Lung microvascular endothelial cell (primary cell): ENCODE data around the gene SLC2A5. TPM values are rescaled to one million over a fixed set of nuclear protein-coding genes. Genes with fewer than 3 reads are reported as not detected.

Experiments used
- DNase-seq, 2 donors: peaks; one replicate each; pipeline versions ENCODE4 v3.0.0 to v3.0.0-alpha.2; 2010; ENCODE audit warnings: low read depth in 2 of 2
- total RNA-seq: library from RNA; depleted of rRNA; stranded (reverse); fragments of >200 nt; gene quantifications from 2 replicates; pipeline ENCODE4 v1.2.1, GENCODE V29; 2014

Gene SLC2A5
- total RNA-seq, 1 donor from 2014 or later = 0.20 TPM

GRCh38 chr1:9093091-9093490, 23.7 kb upstream of the SLC2A5 start:
- no peak for DNase-seq

- no peak for DNase-seq
These were observed 19.4 kb upstream of the SLC2A5 start for GRCh38 chr1:9088807-9089206.

GRCh38 chr1:9087411-9088125, 18.1 kb upstream of the SLC2A5 start:
- no peak for DNase-seq

GRCh38 chr1:9086796-9087195, 17.4 kb upstream of the SLC2A5 start:
- DNase-seq = no peak

GRCh38 chr1:9086045-9086444, 16.6 kb upstream of the SLC2A5 start:
- no peak for DNase-seq

- DNase-seq = no peak
These were observed 16.0 kb upstream of the SLC2A5 start for GRCh38 chr1:9085306-9085940.

GRCh38 chr1:9084906-9085305, 15.5 kb upstream of the SLC2A5 start:
- DNase-seq = no peak

- DNase-seq = no peak
These were observed 12.0 kb upstream of the SLC2A5 start for GRCh38 chr1:9081473-9081872.

- no peak for DNase-seq
These were observed 11.4 kb upstream of the SLC2A5 start for GRCh38 chr1:9080705-9081291.

GRCh38 chr1:9079988-9080704, 10.7 kb upstream of the SLC2A5 start:
- no peak for DNase-seq

GRCh38 chr1:9078752-9079500, 9.5 kb upstream of the SLC2A5 start:
- no peak for DNase-seq

GRCh38 chr1:9078015-9078751, 8.7 kb upstream of the SLC2A5 start:
- DNase-seq = peak in 1 of 2 donors; percentile 48

- peak; percentile 37 to 46 for DNase-seq
These were observed 5.6 kb upstream of the SLC2A5 start for GRCh38 chr1:9075022-9075421.

- no peak for DNase-seq
These were observed 3.7 kb upstream of the SLC2A5 start for GRCh38 chr1:9073143-9073542.

GRCh38 chr1:9071554-9072235, 2.3 kb upstream of the SLC2A5 start:
- DNase-seq = peak in 1 of 2 donors; percentile 35

GRCh38 chr1:9070486-9070885, 1.1 kb upstream of the SLC2A5 start:
- DNase-seq = no peak

- DNase-seq = no peak
These were observed 482 bp downstream of the SLC2A5 start for GRCh38 chr1:9068981-9069325.

- DNase-seq = peak in 1 of 2 donors; percentile 88
These were observed 2.3 kb downstream of the SLC2A5 start for GRCh38 chr1:9066945-9067807.

GRCh38 chr1:9065213-9065751, 4.2 kb downstream of the SLC2A5 start:
- no peak for DNase-seq
